Activated CD8-positive, alpha-beta memory T cell treated with anti-CD3 and anti-CD28 coated beads, Interleukin-2, amount 50 U/mL, for 1 hour (primary cell): ENCODE data around the gene CHST8.
"Not testable (repeated sequence)": the region's sequence is repeated elsewhere in the genome, so short reads cannot be mapped to it uniquely, and the experiment has no call there.

Experiments
- DNase-seq: peaks from one replicate; pipeline ENCODE4 v3.0.0-alpha.2; 2020; ENCODE audit errors: extremely low read depth

Gene CHST8

GRCh38 chr19:33641956-33642498 is 20.3 kb downstream of the CHST8 start:
- DNase-seq = no peak

GRCh38 chr19:33644284-33644836 is 22.6 kb downstream of the CHST8 start:
- no peak for DNase-seq

- DNase-seq = no peak
Observed at GRCh38 chr19:33646306-33646705, 24.6 kb downstream of the CHST8 start.

GRCh38 chr19:33647146-33647545 is 25.4 kb downstream of the CHST8 start:
- no peak for DNase-seq

- DNase-seq = no peak
Observed at GRCh38 chr19:33649627-33650305, 28.0 kb downstream of the CHST8 start.

- no peak for DNase-seq
Observed at GRCh38 chr19:33653684-33654083, 31.9 kb downstream of the CHST8 start.

- DNase-seq = no peak
Observed at GRCh38 chr19:33654840-33655508, 33.2 kb downstream of the CHST8 start.

DNA sequence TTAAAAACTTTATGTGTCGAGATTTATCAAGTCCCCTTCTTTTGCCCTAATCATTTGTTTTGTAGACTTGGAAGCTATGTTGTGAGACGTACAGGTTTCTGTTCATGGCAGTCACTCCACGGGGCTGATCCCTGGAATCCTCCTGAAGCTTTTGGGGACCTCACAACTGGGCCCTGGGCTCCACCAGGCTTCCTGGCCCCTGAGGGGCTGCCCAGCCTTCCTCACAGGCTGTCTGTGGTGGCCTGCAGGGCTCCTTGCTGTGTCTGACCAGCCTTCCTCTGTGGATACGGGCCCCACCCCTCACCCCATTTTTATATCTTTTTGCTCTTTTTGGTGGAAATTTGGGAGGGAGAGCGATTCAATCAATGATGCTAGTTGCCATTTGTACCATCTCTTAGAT is 38.1 kb downstream of the CHST8 start:
- no peak for DNase-seq

DNA sequence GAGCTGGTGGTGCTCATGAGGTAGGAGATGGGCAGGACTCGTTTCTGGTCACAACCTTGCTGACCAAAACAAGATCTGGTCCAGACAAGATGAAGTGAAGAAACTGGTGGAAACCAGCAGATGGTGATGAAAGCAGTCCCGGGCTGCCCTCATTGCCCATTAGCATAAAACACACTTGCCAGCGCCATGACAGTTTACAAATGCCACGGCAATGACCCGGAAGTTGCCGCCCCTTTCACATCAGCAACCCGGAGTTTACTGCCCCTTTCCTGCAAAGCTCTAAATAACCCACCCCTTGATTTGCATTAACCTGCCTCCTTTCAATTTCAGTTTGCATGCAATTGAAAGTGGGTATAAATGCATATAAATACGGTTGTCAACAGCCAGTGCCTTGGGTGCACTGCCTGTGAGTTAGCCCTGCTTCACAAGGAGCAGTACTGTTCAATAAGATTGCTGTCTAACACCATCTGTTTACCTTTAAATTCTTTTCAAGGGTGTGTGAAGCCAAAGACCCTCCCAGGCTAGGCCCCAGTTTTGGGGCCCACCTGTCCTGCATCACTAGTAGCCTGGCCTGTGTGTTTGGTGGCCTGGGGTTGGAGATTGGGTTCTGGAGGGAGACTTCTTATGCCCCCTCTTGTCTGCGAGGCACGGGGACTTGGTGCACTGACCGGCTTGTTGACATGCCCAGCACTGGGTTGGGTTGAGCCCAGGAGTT is 38.8 kb downstream of the CHST8 start:
- no peak for DNase-seq

GRCh38 chr19:33661336-33661735 is 39.6 kb downstream of the CHST8 start:
- DNase-seq = no peak

DNA sequence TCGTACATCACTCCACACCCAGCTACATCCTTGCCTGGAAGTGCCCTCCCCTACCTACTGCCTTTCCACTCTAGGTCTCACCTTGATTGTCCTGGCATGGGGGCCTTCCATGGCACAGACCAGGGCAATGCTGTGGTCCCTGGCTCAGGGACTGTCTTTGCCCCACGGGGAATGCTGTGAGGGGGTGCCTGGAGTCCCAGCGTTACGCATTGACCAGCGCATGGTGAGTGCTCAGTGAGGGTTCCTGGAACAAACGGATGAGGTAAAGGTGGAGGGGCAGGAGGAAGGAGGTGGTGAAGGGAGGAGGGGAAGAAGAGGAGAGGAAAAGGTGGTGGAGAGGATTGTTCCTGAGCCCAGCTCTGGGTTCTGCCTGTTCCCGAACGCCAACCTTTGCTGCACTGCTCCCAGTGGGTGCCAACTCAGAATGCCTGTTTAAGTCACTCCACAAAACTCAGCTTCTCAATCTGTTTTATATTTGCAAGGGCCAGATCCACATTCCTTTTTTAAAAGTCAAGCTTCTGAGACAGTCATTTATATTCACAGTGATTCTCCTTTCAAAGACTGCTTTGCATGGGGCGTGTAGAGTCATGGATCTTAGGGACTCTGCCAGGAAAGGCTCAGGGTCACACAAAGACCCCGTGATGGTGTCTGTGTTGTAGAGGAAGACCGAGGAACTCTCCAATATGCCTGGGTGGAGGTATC is 40.8 kb downstream of the CHST8 start:
- DNase-seq = no peak

DNA sequence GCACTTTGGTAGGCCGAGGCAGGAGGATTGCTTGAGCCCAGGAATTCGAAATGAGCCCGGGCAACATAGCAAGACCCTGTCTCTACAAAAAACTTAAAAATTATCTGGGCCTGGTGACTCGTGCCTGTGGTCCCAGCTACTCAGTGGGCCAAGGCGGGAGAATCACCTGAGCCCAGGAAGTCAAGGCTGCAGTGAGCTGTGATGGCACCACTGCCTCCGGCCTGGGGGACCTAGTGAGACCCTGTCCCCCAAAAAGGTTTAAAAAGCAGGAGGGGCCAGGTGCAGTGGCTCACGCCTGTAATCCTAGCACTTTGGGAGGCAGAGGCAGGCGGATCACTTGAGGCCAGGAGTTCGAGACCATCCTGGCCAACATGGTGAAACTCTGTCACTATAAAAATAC is 41.6 kb downstream of the CHST8 start:
- not testable (repeated sequence) for DNase-seq

- DNase-seq = no peak
Observed at GRCh38 chr19:33664744-33665143, 43.0 kb downstream of the CHST8 start.

DNA sequence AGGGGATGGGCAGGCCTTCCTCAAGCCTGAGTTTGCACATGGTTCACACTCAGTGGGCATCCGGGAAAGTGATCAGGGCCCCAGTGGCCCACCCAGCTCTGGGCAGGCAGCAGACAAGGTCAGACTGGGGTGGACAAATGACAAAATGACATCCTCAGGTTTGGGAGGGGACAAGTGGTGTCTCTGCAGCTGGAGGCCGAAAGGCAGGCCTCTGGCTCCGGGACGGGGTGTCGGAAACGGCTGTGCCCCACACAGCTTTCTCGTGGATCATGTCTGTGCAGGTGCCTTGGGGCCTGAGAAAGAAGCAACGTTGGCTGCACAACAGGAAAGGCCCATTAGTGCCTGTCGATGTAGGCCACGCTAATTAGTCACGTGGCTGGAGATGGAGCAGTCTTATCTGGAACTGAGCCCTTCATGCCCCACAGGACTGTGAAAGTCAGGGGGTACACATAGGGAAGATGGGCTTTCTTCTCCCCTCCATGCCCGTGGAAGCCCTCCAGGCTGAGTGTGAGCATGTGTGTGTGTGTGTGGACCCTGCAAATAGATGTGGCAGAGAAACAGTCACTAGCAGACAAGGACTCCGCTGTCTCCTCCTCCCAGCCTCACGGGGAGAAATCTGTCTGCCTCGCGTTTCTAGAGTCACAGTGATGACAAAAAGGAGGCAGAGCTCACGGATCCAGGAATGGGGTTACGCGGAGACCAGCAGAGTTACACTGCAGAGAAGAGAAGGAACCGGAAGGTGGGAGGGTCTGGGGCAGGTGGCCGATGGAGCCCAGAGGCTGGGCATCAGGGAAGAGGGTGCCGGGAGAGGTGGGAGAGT is 44.2 kb downstream of the CHST8 start:
- DNase-seq = no peak

- DNase-seq = no peak
Observed at GRCh38 chr19:33667141-33667650, 45.4 kb downstream of the CHST8 start.

DNA sequence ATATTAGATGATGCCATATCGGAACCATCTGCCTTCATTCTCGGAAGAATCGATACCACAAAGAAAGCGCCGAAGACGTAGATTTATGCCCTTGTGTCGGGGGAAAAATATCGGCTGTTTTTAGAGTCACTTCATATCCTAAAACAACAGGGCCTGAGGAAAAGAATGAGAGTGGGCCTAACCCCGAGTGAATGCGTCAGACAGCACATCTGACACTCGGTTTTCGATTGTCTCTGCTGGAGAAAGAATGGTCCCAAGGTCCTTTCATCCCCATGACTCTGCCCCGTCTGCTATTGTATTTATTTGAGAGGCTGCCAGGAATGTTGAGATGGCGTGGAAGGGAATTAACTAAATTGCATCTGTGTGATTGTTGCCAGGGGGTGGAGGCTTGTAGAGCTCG is 46.1 kb downstream of the CHST8 start:
- no peak for DNase-seq

DNA sequence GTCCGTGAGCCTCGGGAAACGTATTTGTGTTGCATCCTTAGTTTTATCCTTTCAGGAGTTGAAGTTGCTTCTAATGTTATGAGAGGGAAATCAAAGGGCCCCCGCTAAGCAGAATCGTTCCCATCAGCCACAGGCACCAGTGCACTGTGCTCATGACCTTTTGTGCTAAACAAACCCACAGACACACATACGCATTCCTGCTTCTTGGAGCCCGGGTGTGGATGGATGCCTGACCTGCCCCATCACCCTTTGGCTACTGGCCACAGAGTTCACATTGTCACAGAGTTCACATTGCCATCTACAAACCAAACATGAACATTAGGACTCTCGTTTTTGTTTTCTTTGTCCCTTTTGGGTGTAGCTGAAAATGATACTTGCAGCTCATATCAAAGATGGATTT is 47.2 kb downstream of the CHST8 start:
- DNase-seq = no peak

DNA sequence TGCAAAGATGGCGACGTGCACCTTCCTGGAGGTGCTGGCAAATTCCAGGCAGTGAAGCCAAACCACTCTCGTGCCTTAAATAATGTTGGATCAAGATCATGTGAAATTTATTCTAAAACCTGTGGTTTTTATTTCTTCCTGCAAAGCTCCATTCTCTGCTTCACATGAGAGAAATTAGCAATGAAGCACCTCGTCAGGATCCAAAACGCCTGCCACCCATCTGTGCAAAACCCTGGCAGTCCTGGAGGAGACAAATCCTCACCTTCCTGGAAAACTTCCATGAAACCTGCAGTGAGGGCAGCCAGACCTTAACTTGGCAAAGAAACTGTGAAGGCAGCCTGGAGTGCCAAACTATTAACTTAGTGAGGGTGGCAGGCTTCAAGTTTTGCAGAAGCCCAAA is 47.6 kb downstream of the CHST8 start:
- no peak for DNase-seq

- DNase-seq = no peak
Observed at GRCh38 chr19:33670398-33670797, 48.6 kb downstream of the CHST8 start.

- DNase-seq = no peak
Observed at GRCh38 chr19:33671211-33671610, 49.5 kb downstream of the CHST8 start.
